Adrenal gland (tissue), 12 donors: ENCODE data around the gene FAM78B. TPM values are rescaled to one million over a fixed set of nuclear protein-coding genes. Genes with fewer than 3 reads are reported as not detected.

Experiments
- DNase-seq, 7 donors: peaks; one replicate each; pipeline ENCODE4 v3.0.0-alpha.2; 2019 to 2020
- H3K27ac ChIP-seq, 5 donors: fragments of 200-600 bp; sonication (generic) in 4 of 5; 1 replicate in 3 of 5; 2 replicates in 2 of 5; pipeline versions ENCODE4 v1.5.1 to v1.8.0; 2016 to 2020; ENCODE audit warnings: mild to moderate bottlenecking in 1 of 5
- H3K27me3 ChIP-seq: fragments of 200-600 bp; 2 replicates; pipeline ENCODE4 v1.8.0; 2021
- H3K36me3 ChIP-seq, 2 donors: fragments of 200-600 bp; replicated peaks in 1 of 2; 1 replicate in 1 of 2; 2 replicates in 1 of 2; pipeline versions ENCODE4 v1.5.1 to v1.8.0; 2018 to 2022
- H3K4me1 ChIP-seq, 2 donors: fragments of 200-600 bp; replicated peaks in 1 of 2; 1 replicate in 1 of 2; 2 replicates in 1 of 2; pipeline versions ENCODE4 v1.5.1 to v1.8.0; 2018 to 2021
- H3K4me3 ChIP-seq, 4 donors: fragments of 200-600 bp; sonication (generic) in 3 of 4; one replicate each; pipeline ENCODE4 v1.5.1; 2016 to 2018
- H3K9me3 ChIP-seq, 3 donors: fragments of 200-600 bp; sonication (generic) in 1 of 3; replicated peaks in 1 of 3; 1 replicate in 2 of 3; 2 replicates in 1 of 3; pipeline versions ENCODE4 v1.5.1 to v1.8.0; 2016 to 2021
- POLR2A ChIP-seq, 2 donors: fragments of 450-650 bp; IDR thresholded peaks; one replicate each; pipeline ENCODE4 v1.6.1; 2017; ENCODE audit warnings: antibody characterized with exemption in 2 of 2, mild to moderate bottlenecking in 2 of 2, moderate library complexity in 1 of 2
- WGBS, 4 donors: extraction: QIAGEN DNeasy Blood & Tissue Kit in 2 of 4; methylation state at CpG; one replicate each; pipeline versions ENCODE4 v1.1.5 to v1.1.7; 2013 to 2017; 5-methylcytosine and 5-hydroxymethylcytosine counted together
- intact Hi-C, 2 donors: fragments of 100-400 bp; cut with DNase I; formaldehyde crosslinking; loops; one replicate each; pipeline versions ENCODE4 v1.14.1 to v1.15.0; 2022 to 2023
- polyA plus RNA-seq, 3 donors: library from polyadenylated mRNA; stranded (reverse); fragments of 200-250 nt in 2 of 3; fragments of 350-450 nt in 1 of 3; fragmentation: Illumina TruSeq in 1 of 3; extraction: RNeasy Lipid Tissue Mini Kit (QIAGEN cat#74804) in 1 of 3; gene quantifications; one replicate each; pipeline ENCODE4 v1.2.3, GENCODE V29; 2013 to 2014
- total RNA-seq, 9 donors: library from RNA; depleted of rRNA in 4 of 9; stranded (reverse); fragments of >200 nt in 4 of 9; fragments of 120-200 nt in 1 of 9; fragmentation: NEBNext Ultra II Directional in 1 of 9; extraction: Animal tissue kit (Norgen Biotek cat#: 25700) in 1 of 9; gene quantifications; one replicate each; pipeline versions ENCODE4 v1.1.0 to v1.2.4, GENCODE V29; 2013 to 2023
- TF ChIP-seq, protein P1 (sequence below), 6 experiments: fragments of 450-650 bp in 4 of 6; fragments of 200-600 bp in 2 of 6; sonication (generic) in 1 of 6; IDR thresholded peaks; 1 replicate in 5 of 6; 2 replicates in 1 of 6; pipeline versions ENCODE4 v1.5.1 to v1.8.0; 2016 to 2021; ENCODE audit warnings: antibody characterized with exemption in 6 of 6, mild to moderate bottlenecking in 2 of 6, moderate library complexity in 1 of 6
- donor health status: healthy with polysubstance abuse.
- donor health status: Bipolar disorder and iron deficiency.
- donor health status: DM: yes; HTN: yes; CAD: no.
- donor health status: DM: no; HTN: no; CAD: no.
- donor health status: DM: no; HTN: no; CAD: no.
- donor health status: DM: yes; HTN: yes; CAD: no.

The FAM78B gene
- total and polyA plus RNA-seq, 12 donors, result 0.28 to 3.5 (median 0.98) TPM

DNA sequence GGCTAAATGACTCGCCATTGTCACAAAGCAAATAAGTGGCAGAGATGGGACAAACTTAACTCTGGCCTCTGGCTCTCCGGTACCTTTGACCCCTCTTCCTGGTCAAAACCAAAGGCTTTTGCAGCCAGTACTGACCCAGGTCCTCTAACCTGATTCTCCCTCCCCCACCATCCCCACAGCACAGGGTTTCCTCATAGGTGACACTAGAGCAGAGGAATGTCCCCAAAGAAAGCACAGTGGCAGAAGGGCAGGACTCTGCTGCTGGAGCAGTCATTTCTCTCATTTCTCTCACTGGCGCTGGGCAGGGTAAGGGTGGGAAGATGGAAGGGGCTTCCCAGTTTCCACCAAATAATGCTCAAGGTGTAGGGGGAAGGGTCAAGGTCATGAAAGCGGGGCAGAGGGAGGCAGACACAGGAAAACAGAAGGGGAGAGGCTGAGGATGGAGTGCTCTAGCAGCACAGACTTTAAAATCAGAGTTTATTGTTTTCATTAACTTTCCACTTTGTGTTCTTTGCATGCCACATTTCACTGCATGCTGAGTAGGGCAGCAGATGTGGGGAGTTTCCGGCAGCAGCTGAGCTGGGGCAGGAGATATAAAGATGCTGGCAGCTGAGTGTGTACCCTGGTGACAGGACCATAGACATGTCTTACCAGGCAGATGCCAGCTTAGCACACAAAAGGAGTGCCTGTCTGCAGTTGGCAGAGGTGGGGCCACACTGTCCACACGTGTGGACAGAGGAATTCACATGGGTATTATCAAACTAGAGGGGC lies 80.5 kb downstream of the FAM78B start:
- no peak for DNase-seq
- WGBS, 4 donors, result 67 to 80% (median 71%) methylated on average over 6 of the region's 6 CpGs
- Histone ChIP-seq H3K4me1 (no peaks in the 10 kb centered on the region), H3K27ac (no peak overlapping the region), H3K4me3 (no peak overlapping the region), H3K9me3 (no peaks in the 10 kb centered on the region), H3K27me3 (no peaks in the 10 kb centered on the region), H3K36me3 (no peaks in the 10 kb centered on the region)
- intact Hi-C loops, result no loop called here
- TF ChIP-seq POLR2A (IDR thresholded peaks at IDR 0.05), result no peak
- TF ChIP-seq, protein P1, sequence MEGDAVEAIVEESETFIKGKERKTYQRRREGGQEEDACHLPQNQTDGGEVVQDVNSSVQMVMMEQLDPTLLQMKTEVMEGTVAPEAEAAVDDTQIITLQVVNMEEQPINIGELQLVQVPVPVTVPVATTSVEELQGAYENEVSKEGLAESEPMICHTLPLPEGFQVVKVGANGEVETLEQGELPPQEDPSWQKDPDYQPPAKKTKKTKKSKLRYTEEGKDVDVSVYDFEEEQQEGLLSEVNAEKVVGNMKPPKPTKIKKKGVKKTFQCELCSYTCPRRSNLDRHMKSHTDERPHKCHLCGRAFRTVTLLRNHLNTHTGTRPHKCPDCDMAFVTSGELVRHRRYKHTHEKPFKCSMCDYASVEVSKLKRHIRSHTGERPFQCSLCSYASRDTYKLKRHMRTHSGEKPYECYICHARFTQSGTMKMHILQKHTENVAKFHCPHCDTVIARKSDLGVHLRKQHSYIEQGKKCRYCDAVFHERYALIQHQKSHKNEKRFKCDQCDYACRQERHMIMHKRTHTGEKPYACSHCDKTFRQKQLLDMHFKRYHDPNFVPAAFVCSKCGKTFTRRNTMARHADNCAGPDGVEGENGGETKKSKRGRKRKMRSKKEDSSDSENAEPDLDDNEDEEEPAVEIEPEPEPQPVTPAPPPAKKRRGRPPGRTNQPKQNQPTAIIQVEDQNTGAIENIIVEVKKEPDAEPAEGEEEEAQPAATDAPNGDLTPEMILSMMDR (IDR thresholded peaks at IDR 0.05), result no peak

DNA sequence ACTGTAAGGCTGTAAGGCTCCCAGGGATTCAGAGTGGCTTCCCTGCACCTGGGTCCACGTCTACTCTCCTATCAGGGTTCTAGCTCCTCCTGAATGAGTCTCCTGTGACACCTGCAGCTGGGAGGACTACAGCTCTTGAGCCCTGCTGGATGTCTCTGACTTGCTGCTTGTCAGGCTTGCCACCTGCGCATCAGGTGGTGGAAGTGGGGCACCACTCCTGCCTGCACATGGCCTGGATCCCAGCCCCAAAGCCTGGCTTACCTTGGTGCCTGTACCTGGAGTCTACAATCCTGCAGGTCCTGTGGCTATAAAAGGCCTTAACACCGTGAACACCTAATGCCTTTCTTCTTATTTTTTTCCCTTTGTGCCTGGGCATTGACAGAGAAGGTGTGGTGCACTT lies 82.2 kb downstream of the FAM78B start:
- TF ChIP-seq POLR2A (IDR thresholded peaks at IDR 0.05), result no peak
- TF ChIP-seq, protein P1 (IDR thresholded peaks at IDR 0.05), result no peak
- H3K27me3 ChIP-seq, result no peaks in the 10 kb centered on the region

DNA sequence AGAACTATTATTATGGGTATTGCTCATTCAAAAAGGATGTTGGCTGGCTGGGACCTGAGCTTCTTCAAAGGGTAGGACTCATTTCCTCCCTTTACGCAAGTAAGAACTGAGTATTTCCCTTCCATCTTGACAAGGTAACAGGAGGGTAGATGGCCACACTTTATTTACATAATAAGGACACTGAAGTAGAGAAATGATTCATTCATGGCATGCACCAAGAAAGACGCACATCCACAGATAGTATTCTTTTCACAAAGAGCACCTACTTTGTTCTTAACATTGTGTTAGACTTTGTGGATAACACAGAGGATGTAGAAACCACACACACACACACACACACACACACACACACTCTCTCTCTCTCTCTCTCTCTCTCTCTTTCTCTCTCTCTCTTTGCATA lies 82.9 kb downstream of the FAM78B start:
- H3K36me3 ChIP-seq, result no peaks in the 10 kb centered on the region
- no peaks in the 10 kb centered on the region for H3K9me3 ChIP-seq
- H3K27ac ChIP-seq, result no peak overlapping the region
- TF ChIP-seq, protein P1 (IDR thresholded peaks at IDR 0.05), result no peak
- 39 to 47% (median 40%) methylated on average over 2 of the region's 2 CpGs for WGBS, 4 donors
- H3K4me1 ChIP-seq, result no peaks in the 10 kb centered on the region
- H3K27me3 ChIP-seq, result no peaks in the 10 kb centered on the region
- H3K4me3 ChIP-seq, result no peak overlapping the region
- intact Hi-C loops, result no loop called here
- DNase-seq, result no peak

More for the DNA sequence above, 82.2 kb downstream of the FAM78B start:
- H3K27ac ChIP-seq, result no peak overlapping the region
- no peaks in the 10 kb centered on the region for H3K9me3 ChIP-seq
- H3K36me3 ChIP-seq, result no peaks in the 10 kb centered on the region
- H3K4me1 ChIP-seq, result no peaks in the 10 kb centered on the region
- WGBS, 4 donors, result 68 to 86% (median 82%) methylated on average over 3 of the region's 3 CpGs
- H3K4me3 ChIP-seq, result no peak overlapping the region
- no peak for DNase-seq
- intact Hi-C loops, result no loop called here

DNA sequence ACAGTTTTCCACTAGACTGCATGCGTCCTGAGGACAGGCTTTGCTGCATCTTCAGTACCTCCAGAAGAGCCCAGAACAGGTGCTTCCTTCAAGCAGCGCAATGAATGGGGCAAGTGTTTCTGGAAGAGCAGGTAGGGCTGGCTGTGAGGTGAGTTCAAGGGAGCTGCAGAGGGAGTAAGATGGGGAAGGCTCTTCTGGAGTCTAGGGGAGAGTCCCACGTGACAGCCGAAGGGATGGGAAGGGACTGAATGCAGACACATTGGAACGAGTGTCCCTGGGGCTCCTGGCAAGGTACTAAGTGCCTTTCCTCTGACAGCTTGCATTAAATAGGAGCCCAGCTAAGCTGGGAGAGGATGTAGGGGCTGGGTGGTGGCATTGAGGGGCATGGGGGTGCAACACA lies 84.2 kb downstream of the FAM78B start:
- Histone ChIP-seq H3K27me3 (no peaks in the 10 kb centered on the region), H3K27ac (no peak overlapping the region), H3K9me3 (no peaks in the 10 kb centered on the region), H3K4me1 (no peaks in the 10 kb centered on the region), H3K4me3 (no peak overlapping the region), H3K36me3 (no peaks in the 10 kb centered on the region)
- intact Hi-C loops, result no loop called here
- TF ChIP-seq, protein P1 (IDR thresholded peaks at IDR 0.05), result no peak
- TF ChIP-seq POLR2A (IDR thresholded peaks at IDR 0.05), result no peak
- no peak for DNase-seq
- 80 to 91% (median 85%) methylated on average over 5 of the region's 5 CpGs for WGBS, 4 donors
